Heart right ventricle (tissue), 16 donors: ENCODE measurements around the gene CDKL2. TPM values are rescaled to one million over a fixed set of nuclear protein-coding genes. Genes with fewer than 3 reads are reported as not detected.

ENCODE experiments used
- ATAC-seq, 8 donors: fragments of 200-7000 bp; cut with Tn5 transposase; one replicate each; pipeline ENCODE4 v1.9.1; 2020; ENCODE audit warnings: mild to moderate bottlenecking in 8 of 8, moderate library complexity in 8 of 8, moderate number of reproducible peaks in 1 of 8
- DNase-seq, 2 donors: peaks; one replicate each; pipeline ENCODE4 v3.0.0-alpha.2; 2020
- H3K27ac ChIP-seq, 10 donors: fragments of 200-600 bp; sonication (generic) in 2 of 10; one replicate each; pipeline versions ENCODE4 v1.5.0 to v1.8.0; 2020 to 2022; ENCODE audit warnings: mild to moderate bottlenecking in 3 of 10
- H3K27me3 ChIP-seq, 7 donors: fragments of 200-600 bp; one replicate each; pipeline ENCODE4 v1.8.0; 2021 to 2022; ENCODE audit warnings: mild to moderate bottlenecking in 2 of 7
- H3K36me3 ChIP-seq, 9 donors: fragments of 200-600 bp; sonication (generic) in 1 of 9; one replicate each; pipeline versions ENCODE4 v1.5.0 to v1.8.0; 2020 to 2022; ENCODE audit warnings: mild to moderate bottlenecking in 2 of 9
- H3K4me1 ChIP-seq, 9 donors: fragments of 200-600 bp; sonication (generic) in 1 of 9; one replicate each; pipeline versions ENCODE4 v1.5.0 to v1.8.0; 2020 to 2022; ENCODE audit warnings: mild to moderate bottlenecking in 4 of 9
- H3K4me3 ChIP-seq, 10 donors: fragments of 200-600 bp; sonication (generic) in 2 of 10; one replicate each; pipeline versions ENCODE4 v1.5.0 to v1.8.0; 2020 to 2022; ENCODE audit warnings: mild to moderate bottlenecking in 7 of 10, moderate library complexity in 2 of 10
- H3K9me3 ChIP-seq, 11 donors: fragments of 200-600 bp in 10 of 11; sonication (generic) in 2 of 11; one replicate each; pipeline versions ENCODE4 v1.5.0 to v1.8.0; 2013 to 2022; ENCODE audit warnings: mild to moderate bottlenecking in 2 of 11, control low read depth in 1 of 11, moderate library complexity in 1 of 11
- CTCF ChIP-seq, 9 donors: fragments of 200-600 bp; sonication (generic) in 2 of 9; IDR thresholded peaks; one replicate each; pipeline versions ENCODE4 v1.5.0 to v1.8.0; 2021 to 2022; ENCODE audit warnings: antibody characterized with exemption in 9 of 9, mild to moderate bottlenecking in 5 of 9, moderate library complexity in 1 of 9
- WGBS, 2 donors: extraction: QIAGEN DNeasy Blood & Tissue Kit; methylation state at CpG; one replicate each; pipeline ENCODE4 v1.1.7; 2013; ENCODE audit warnings: inconsistent platforms in 1 of 2; 5-methylcytosine and 5-hydroxymethylcytosine counted together
- intact Hi-C, 10 donors: fragments of 100-400 bp; cut with DNase I; formaldehyde crosslinking; loops; one replicate each; pipeline versions ENCODE4 v1.11.1 to v1.14.2; 2022
- polyA plus RNA-seq, 2 donors: library from polyadenylated mRNA; stranded (reverse); fragments of 200-250 nt; gene quantifications; one replicate each; pipeline ENCODE4 v1.2.3, GENCODE V29; 2013
- total RNA-seq, 10 donors: library from RNA; stranded (reverse); fragmentation: NEBNext Ultra II Directional in 3 of 10; extraction: Animal tissue kit (Norgen Biotek cat#: 25700) in 3 of 10; gene quantifications; one replicate each; pipeline versions ENCODE4 v1.2.1 to v1.2.4, GENCODE V29; 2021 to 2023
- donor health status: Arrhythmogenic right ventricular cardiomyopathy.
- donor health status: ischemic (EF 13 %, LVEDD 7.1; RV severe dilation, severe dysfunction).
- donor health status: healthy with polysubstance abuse.
- donor health status: DM: no; HTN: yes; CAD: no.
- donor health status: DM: no; HTN: no; CAD: no.
- donor health status: ischemic (EF 25% LVEDD 6.9; RV normal size, moderate dysfunction).
- donor health status: ischemic (EF 25% LVEDD 5.7; RV mildly dilated, moderate dysfunction).
- donor health status: healthy.
- donor health status: DM: yes; HTN: yes; CAD: no.
- donor health status: Ischemic cardiomyopathy.
- donor health status: ischemic (EF 35%, LVEDD 5.7; RV mildly dilated, moderate dysfunction).
- donor health status: nonischemic (EF 11% LVEDD 7.7; RV severe dilation, severe dysfunction).
- donor health status: DM: yes; HTN: yes; CAD: no.
- donor health status: PGD.
- donor health status: ischemic (EF 29% LVEDD 5.4; RV normal size, mild dysfunction).
- donor health status: nonischemic (EF 23%, LVEDD 6.1; RV moderate dilation, normal function).

CDKL2 gene
- total and polyA plus RNA-seq, 12 donors = 0.01 to 0.56 (median 0.31) TPM; not detected in 2

DNA sequence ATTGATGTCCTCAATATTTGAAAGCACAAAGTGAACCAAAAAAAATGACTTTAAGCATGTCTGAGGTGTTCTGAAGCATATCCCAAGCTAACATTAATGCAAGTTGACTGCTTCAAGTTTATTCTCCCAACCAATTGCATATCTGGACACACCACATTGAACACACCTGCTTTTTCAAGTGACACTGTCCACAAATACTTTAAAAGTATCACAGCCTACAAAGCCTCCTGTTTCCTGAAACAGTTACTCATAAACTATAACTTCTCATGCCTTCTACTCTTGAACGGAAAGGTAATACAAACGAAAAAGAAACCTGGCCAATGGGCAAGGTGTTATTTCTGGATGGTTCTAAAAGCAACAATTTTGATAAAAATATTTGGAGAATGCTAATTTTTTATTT is 1.1 kb downstream of the CDKL2 start:
- DNase-seq = no peak
- Histone ChIP-seq H3K27ac (no peak overlapping the region), H3K9me3 (no peaks in the 10 kb centered on the region), H3K4me1 (peaks cover 0 to 14% (median 10%) of the 10 kb centered on the region in 9 donors), H3K36me3 (no peaks in the 10 kb centered on the region), H3K27me3 (peaks cover 0 to 7% (median 0%) of the 10 kb centered on the region in 7 donors), H3K4me3 (no peak overlapping the region)
- intact Hi-C loops = no loop called here
- 87 to 89% methylated on average over 2 of the region's 2 CpGs for WGBS, 2 donors
- TF ChIP-seq CTCF (IDR thresholded peaks at IDR 0.05) = no peak
- ATAC-seq = no peak

DNA sequence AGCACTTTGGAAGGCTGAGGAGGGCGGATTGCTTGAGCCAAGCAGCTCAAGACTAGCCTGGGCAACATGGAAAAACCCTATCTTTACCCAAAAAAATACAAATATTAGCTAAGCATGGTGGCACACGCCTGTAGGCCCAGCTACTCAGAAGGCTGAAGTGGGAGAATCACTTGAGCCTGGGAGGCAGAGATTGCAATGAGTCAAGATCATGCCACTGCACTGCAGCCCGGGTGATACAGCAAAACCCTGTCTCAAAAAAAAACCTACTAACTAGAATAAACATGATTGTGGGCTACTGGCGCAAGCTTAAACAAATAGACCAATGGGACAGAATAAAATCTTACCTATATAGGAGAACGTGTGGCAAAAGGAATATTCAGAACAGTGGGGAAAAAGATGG is 7.3 kb downstream of the CDKL2 start:
- Histone ChIP-seq H3K4me1 (no peaks in the 10 kb centered on the region), H3K4me3 (no peak overlapping the region), H3K27ac (no peak overlapping the region), H3K27me3 (peaks cover 0 to 2% (median 0%) of the 10 kb centered on the region in 7 donors), H3K36me3 (no peaks in the 10 kb centered on the region), H3K9me3 (peaks cover 0 to 8% (median 0%) of the 10 kb centered on the region in 11 donors)
- ATAC-seq = no peak
- 88% methylated on average over 5 of the region's 5 CpGs for WGBS, 2 donors
- no peak for DNase-seq
- TF ChIP-seq CTCF (IDR thresholded peaks at IDR 0.05) = no peak
- intact Hi-C loops = no loop called here

DNA sequence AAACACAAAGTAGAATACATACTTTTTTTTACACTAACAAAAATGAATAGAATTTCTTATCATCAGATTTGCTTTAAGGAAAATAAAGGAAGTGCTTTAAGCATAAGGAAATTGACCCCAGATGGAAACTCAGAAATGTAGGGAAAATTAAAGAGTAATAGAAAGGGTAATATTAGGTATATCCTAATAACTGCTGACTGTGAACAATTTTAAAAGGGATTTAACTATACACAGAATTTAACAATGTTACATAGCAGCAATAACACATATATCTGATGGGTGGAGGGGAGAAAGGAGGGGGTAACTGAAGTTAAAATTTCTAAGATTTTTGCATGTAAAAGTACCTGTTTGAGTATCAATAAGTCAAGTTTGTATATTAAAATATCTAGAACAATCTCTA is 8.6 kb downstream of the CDKL2 start:
- Histone ChIP-seq H3K9me3 (peaks cover 0 to 13% (median 0%) of the 10 kb centered on the region in 11 donors), H3K36me3 (no peaks in the 10 kb centered on the region), H3K4me1 (no peaks in the 10 kb centered on the region), H3K27ac (no peak overlapping the region), H3K27me3 (no peaks in the 10 kb centered on the region), H3K4me3 (no peak overlapping the region)
- ATAC-seq = no peak
- TF ChIP-seq CTCF (IDR thresholded peaks at IDR 0.05) = no peak
- no peak for DNase-seq
- intact Hi-C loops = no loop called here

DNA sequence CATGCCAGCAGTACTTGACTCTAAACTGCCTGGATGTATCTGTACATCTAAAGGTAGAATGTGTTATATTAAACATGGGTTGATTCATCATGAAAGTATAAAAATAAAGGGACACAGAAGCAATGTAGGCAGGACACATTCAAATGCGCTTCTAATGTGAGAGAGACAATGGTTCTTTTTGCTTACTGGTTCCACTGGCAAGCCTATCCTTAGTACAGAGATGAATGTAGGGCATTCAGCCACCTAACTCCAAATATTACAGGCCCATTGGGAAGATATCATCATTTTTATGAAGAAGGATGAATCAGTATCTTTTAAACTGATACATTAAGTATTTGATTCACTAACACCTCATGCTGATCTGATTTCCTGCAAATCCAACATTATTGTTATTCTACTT is 18.0 kb downstream of the CDKL2 start:
- H3K4me3 ChIP-seq = no peak overlapping the region

More for the DNA sequence above, 18.0 kb downstream of the CDKL2 start:
- Histone ChIP-seq H3K4me1 (no peaks in the 10 kb centered on the region), H3K27me3 (no peaks in the 10 kb centered on the region), H3K27ac (no peak overlapping the region), H3K36me3 (no peaks in the 10 kb centered on the region), H3K9me3 (peaks cover 0 to 13% (median 0%) of the 10 kb centered on the region in 11 donors)
- DNase-seq (no peak), ATAC-seq (no peak)
- WGBS, 2 donors = 89 to 97% methylated on average over 1 of the region's 1 CpG
- TF ChIP-seq CTCF (IDR thresholded peaks at IDR 0.05) = no peak
- intact Hi-C loops = no loop called here
